ENCODE measurements around the gene INPP5E.
A peak's percentile ranks its signal among the peaks of the same experiment; 100 is the strongest.

Gene INPP5E

GRCh38 chr9:136482793-136483588 lies 43.3 kb upstream of the INPP5E start, which contains the start of gene SEC16A:
Gene SEC16A, minus strand, starts transcription at chr9:136483040. Its CDS starts 5,425 bp downstream, at chr9:136477615.
- no peaks in the 10 kb centered on the region; the same call in 1 of the 2 replicates for H3K36me3 ChIP-seq (ENCODE audit: insufficient read depth, low read length)
- H3K27me3 ChIP-seq (ENCODE audit: insufficient read depth, low read length, poor library complexity, severe bottlenecking) = no peaks in the 10 kb centered on the region
- peaks cover 2% of the 10 kb centered on the region; the same call in 1 of the 2 replicates for H3F3A ChIP-seq (ENCODE audit: low read depth)
- peak within 1 kb of the TSS; percentile 91 for H3K9ac ChIP-seq (ENCODE audit: low read depth, low read length, poor library complexity, severe bottlenecking)
- H3K4me2 ChIP-seq (ENCODE audit: low read depth, low read length, poor library complexity, severe bottlenecking) = peak within 1 kb of the TSS; percentile 100
- H2AFZ ChIP-seq (ENCODE audit: low read length) = peak within 1 kb of the TSS; percentile 89
- peaks cover 48% of the 10 kb centered on the region for H3K79me2 ChIP-seq (ENCODE audit: insufficient read depth, low read length)
- H3K9me2 ChIP-seq (replicated peaks; ENCODE audit: low read depth, low read length) = no peaks in the 10 kb centered on the region
- TF ChIP-seq CTCF (conservative IDR thresholded peaks at IDR 0.05; ENCODE audit: low read length) (no peak), EZH2phosphoT487 (IDR thresholded peaks at IDR 0.05; ENCODE audit: borderline replicate concordance) (no peak)
- no peaks in the 10 kb centered on the region for H3K9me3 ChIP-seq (ENCODE audit: insufficient read depth, low read depth, low read length)
- peaks cover 21% of the 10 kb centered on the region for H3K4me1 ChIP-seq (ENCODE audit: insufficient read depth, low read length, poor library complexity, severe bottlenecking)
- H4K20me1 ChIP-seq (ENCODE audit: insufficient read depth, low read length, poor library complexity, severe bottlenecking) = peaks cover 54% of the 10 kb centered on the region
- H3K4me3 ChIP-seq (ENCODE audit: low read length, poor library complexity, severe bottlenecking) = peak within 1 kb of the TSS; percentile 89

- Histone ChIP-seq H4K20me1 (ENCODE audit: insufficient read depth, low read length, poor library complexity, severe bottlenecking) (peaks cover 61% of the 10 kb centered on the region), H3K27me3 (ENCODE audit: insufficient read depth, low read length, poor library complexity, severe bottlenecking) (no peaks in the 10 kb centered on the region), H2AFZ (ENCODE audit: low read length) (0 out of 2 replicates have a peak overlapping the region, but pooled peaks have one; percentile 52), H3K4me2 (ENCODE audit: low read depth, low read length, poor library complexity, severe bottlenecking) (peak overlapping the region; percentile 100), H3K9ac (ENCODE audit: low read depth, low read length, poor library complexity, severe bottlenecking) (peak overlapping the region; percentile 91), H3K4me3 (ENCODE audit: low read length, poor library complexity, severe bottlenecking) (peak overlapping the region; percentile 89), H3K9me3 (ENCODE audit: insufficient read depth, low read depth, low read length) (no peaks in the 10 kb centered on the region), H3K4me1 (ENCODE audit: insufficient read depth, low read length, poor library complexity, severe bottlenecking) (peaks cover 21% of the 10 kb centered on the region), H3K9me2 (replicated peaks; ENCODE audit: low read depth, low read length) (no peaks in the 10 kb centered on the region), H3K36me3 (ENCODE audit: insufficient read depth, low read length) (peaks cover 7% of the 10 kb centered on the region; the same call in 1 of the 2 replicates), H3F3A (ENCODE audit: low read depth) (peaks cover 2% of the 10 kb centered on the region; the same call in 1 of the 2 replicates), H3K79me2 (ENCODE audit: insufficient read depth, low read length) (peaks cover 56% of the 10 kb centered on the region)
- no peak for TF ChIP-seq CTCF (conservative IDR thresholded peaks at IDR 0.05; ENCODE audit: low read length)
- TF ChIP-seq EZH2phosphoT487 (IDR thresholded peaks at IDR 0.05; ENCODE audit: borderline replicate concordance) = no peak
Observed at GRCh38 chr9:136482046-136482792, 42.6 kb upstream of the INPP5E start.

GRCh38 chr9:136481558-136481957 lies 41.9 kb upstream of the INPP5E start:
- no peak for TF ChIP-seq CTCF (conservative IDR thresholded peaks at IDR 0.05; ENCODE audit: low read length)
- no peak for TF ChIP-seq EZH2phosphoT487 (IDR thresholded peaks at IDR 0.05; ENCODE audit: borderline replicate concordance)
- no peak overlapping the region for H2AFZ ChIP-seq (ENCODE audit: low read length)
- peaks cover 2% of the 10 kb centered on the region; the same call in 1 of the 2 replicates for H3F3A ChIP-seq (ENCODE audit: low read depth)
- peaks cover 56% of the 10 kb centered on the region for H3K79me2 ChIP-seq (ENCODE audit: insufficient read depth, low read length)
- H3K36me3 ChIP-seq (ENCODE audit: insufficient read depth, low read length) = peaks cover 13% of the 10 kb centered on the region; the same call in 1 of the 2 replicates
- peak overlapping the region; percentile 89 for H3K4me3 ChIP-seq (ENCODE audit: low read length, poor library complexity, severe bottlenecking)
- H3K4me1 ChIP-seq (ENCODE audit: insufficient read depth, low read length, poor library complexity, severe bottlenecking) = peaks cover 21% of the 10 kb centered on the region
- H3K9me2 ChIP-seq (replicated peaks; ENCODE audit: low read depth, low read length) = no peaks in the 10 kb centered on the region
- peaks cover 61% of the 10 kb centered on the region for H4K20me1 ChIP-seq (ENCODE audit: insufficient read depth, low read length, poor library complexity, severe bottlenecking)
- peak overlapping the region; percentile 91 for H3K9ac ChIP-seq (ENCODE audit: low read depth, low read length, poor library complexity, severe bottlenecking)
- H3K4me2 ChIP-seq (ENCODE audit: low read depth, low read length, poor library complexity, severe bottlenecking) = peak overlapping the region; percentile 100
- no peaks in the 10 kb centered on the region for H3K9me3 ChIP-seq (ENCODE audit: insufficient read depth, low read depth, low read length)
- H3K27me3 ChIP-seq (ENCODE audit: insufficient read depth, low read length, poor library complexity, severe bottlenecking) = no peaks in the 10 kb centered on the region
